Right lobe of liver (tissue), 4 donors: ENCODE data around the gene DCAF17.

ENCODE experiments used
- CTCF ChIP-seq, 4 donors: fragments of 200-600 bp in 3 of 4; fragments of 450-650 bp in 1 of 4; IDR thresholded peaks; one replicate each; pipeline versions ENCODE4 v1.5.1 to v1.8.0; 2016 to 2022; ENCODE audit warnings: antibody characterized with exemption in 4 of 4, mild to moderate bottlenecking in 2 of 4
- POLR2A ChIP-seq: fragments of 450-650 bp; IDR thresholded peaks from one replicate; pipeline ENCODE4 v1.6.1; 2017; ENCODE audit warnings: antibody characterized with exemption, mild to moderate bottlenecking
- donor health status: DM: no; HTN: no; CAD: no.
- donor health status: DM: no; HTN: no; CAD: no.
- donor health status: DM: no; HTN: yes; CAD: no.

- TF ChIP-seq CTCF (IDR thresholded peaks at IDR 0.05), result no peak
- no peak for TF ChIP-seq POLR2A
These were observed 36.1 kb downstream of the DCAF17 start for GRCh38 chr2:171470129-171470528.
